ENCODE data around the gene PLXND1.

DNA sequence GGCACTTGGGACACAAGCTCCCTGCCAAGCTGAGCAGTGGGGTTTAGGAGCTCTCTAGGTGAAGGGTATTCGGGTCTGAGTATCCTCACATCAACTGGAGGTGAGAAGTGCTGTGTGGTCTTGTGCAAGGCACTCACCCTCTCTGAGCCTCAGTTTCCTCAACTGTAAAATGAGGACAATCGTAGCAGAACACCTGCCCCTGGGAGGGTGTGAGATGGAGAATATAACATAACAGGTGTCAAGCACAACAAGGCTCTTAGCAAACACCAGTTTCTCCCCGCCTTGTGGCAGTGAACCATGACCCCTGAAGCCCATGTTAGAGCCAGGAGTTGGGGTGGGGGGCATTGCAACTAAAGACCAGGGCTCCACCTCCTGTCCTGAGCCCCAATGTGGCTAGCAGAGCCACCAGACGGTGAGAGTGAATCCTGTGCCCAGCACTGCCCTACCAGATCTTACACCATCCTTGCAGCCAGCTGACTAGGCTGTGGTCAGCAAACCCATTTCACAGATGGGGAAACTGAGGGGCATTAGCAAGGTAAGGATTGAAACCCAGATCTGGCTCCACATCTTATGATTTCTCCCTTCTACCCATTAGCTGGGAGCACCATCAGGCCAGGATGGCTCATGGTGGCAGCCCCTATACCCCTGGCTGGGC is 2.6 kb upstream of the PLXND1 start:
- TF ChIP-seq, protein P1, sequence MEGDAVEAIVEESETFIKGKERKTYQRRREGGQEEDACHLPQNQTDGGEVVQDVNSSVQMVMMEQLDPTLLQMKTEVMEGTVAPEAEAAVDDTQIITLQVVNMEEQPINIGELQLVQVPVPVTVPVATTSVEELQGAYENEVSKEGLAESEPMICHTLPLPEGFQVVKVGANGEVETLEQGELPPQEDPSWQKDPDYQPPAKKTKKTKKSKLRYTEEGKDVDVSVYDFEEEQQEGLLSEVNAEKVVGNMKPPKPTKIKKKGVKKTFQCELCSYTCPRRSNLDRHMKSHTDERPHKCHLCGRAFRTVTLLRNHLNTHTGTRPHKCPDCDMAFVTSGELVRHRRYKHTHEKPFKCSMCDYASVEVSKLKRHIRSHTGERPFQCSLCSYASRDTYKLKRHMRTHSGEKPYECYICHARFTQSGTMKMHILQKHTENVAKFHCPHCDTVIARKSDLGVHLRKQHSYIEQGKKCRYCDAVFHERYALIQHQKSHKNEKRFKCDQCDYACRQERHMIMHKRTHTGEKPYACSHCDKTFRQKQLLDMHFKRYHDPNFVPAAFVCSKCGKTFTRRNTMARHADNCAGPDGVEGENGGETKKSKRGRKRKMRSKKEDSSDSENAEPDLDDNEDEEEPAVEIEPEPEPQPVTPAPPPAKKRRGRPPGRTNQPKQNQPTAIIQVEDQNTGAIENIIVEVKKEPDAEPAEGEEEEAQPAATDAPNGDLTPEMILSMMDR (IDR thresholded peaks at IDR 0.05), result no peak
- no peak for TF ChIP-seq POLR2A (IDR thresholded peaks at IDR 0.05)
